Endothelial cell of umbilical vein (primary cell): ENCODE results near the gene FSTL4. TPM values are rescaled to one million over a fixed set of nuclear protein-coding genes. Genes with fewer than 3 reads are reported as not detected.

Experiments used
- BruUV-seq: library from RNA; stranded (reverse); fragments of 400-500 nt; replicated peaks from 2 replicates; lab custom pipeline; 2021; lab: Mats Ljungman, UMichigan
- CTCF ChIA-PET: fragments of 300-600, 350-600 bp; sonication (Branson Sonifier 250); formaldehyde crosslinking; loops from one replicate; lab custom pipeline; 2021; ENCODE audit warnings: antibody characterized with exemption, inconsistent platforms; lab: Charles Lee
- POLR2A ChIA-PET: fragments of 300-600, 350-600 bp; sonication (Branson Sonifier 250); formaldehyde crosslinking; loops from one replicate; lab custom pipeline; 2021; ENCODE audit warnings: antibody characterized with exemption, inconsistent platforms; lab: Charles Lee
- DNase-seq: peaks from one replicate; pipeline ENCODE4 v3.0.0-alpha.2; 2011; ENCODE audit warnings: low read depth, low spot score
- FAIRE-seq: peaks from 2 replicates; lab custom pipeline; 2011; peaks lifted over from hg19 to GRCh38; lab: Jason Lieb, UNC
- H2AFZ ChIP-seq: 2 replicates; pipeline ENCODE4 v1.6.0; 2012; ENCODE audit warnings: low read depth, low read length, control low read depth, inconsistent platforms
- H3K27ac ChIP-seq: 2 replicates; pipeline ENCODE4 v1.5.1; 2011; ENCODE audit warnings: low read depth, mild to moderate bottlenecking, control low read depth, low read length, moderate library complexity; ENCODE audit not compliant: insufficient read depth
- H3K27me3 ChIP-seq, 2 experiments: 2 replicates each; pipeline versions ENCODE4 v1.6.0 to v1.6.1; 2011; ENCODE audit warnings: low read length in 2 of 2, mixed read lengths in 1 of 2; ENCODE audit not compliant: control insufficient read depth in 2 of 2, insufficient read depth in 2 of 2
- H3K36me3 ChIP-seq, 2 experiments: 2 replicates in 1 of 2; 3 replicates in 1 of 2; pipeline ENCODE4 v1.5.1; 2011; ENCODE audit warnings: low read length in 2 of 2, mild to moderate bottlenecking in 1 of 2, moderate library complexity in 1 of 2; ENCODE audit not compliant: control insufficient read depth in 2 of 2, insufficient read depth in 2 of 2; ENCODE audit errors: extremely low read depth in 1 of 2
- H3K4me1 ChIP-seq: 3 replicates; pipeline ENCODE4 v1.5.1; 2011; ENCODE audit warnings: mild to moderate bottlenecking, low read length; ENCODE audit not compliant: control insufficient read depth, insufficient read depth; ENCODE audit errors: extremely low read depth
- H3K4me2 ChIP-seq: 2 replicates; pipeline ENCODE4 v1.6.1; 2011; ENCODE audit warnings: low read length, control low read depth, mixed read lengths; ENCODE audit not compliant: insufficient read depth
- H3K4me3 ChIP-seq, 3 experiments: fragments of 200-600 bp in 1 of 3; sonication (generic), shearing (Covaris generic) in 1 of 3; replicated peaks in 1 of 3; 2 replicates each; pipeline ENCODE4 v1.5.1; 2011 to 2016; ENCODE audit warnings: control low read depth in 3 of 3, low read length in 3 of 3, mild to moderate bottlenecking in 2 of 3, inconsistent platforms in 1 of 3, low read depth in 1 of 3, moderate library complexity in 1 of 3; ENCODE audit not compliant: insufficient read depth in 1 of 3
- H3K79me2 ChIP-seq: 2 replicates; pipeline ENCODE4 v1.6.0; 2012; ENCODE audit warnings: low read length, inconsistent platforms; ENCODE audit not compliant: control insufficient read depth, insufficient read depth
- H3K9ac ChIP-seq: replicated peaks from 2 replicates; pipeline ENCODE3; 2011; ENCODE audit warnings: low read length, control low read depth; ENCODE audit not compliant: insufficient read depth; ENCODE audit errors: extremely low read depth
- H3K9me1 ChIP-seq: replicated peaks from 3 replicates; pipeline ENCODE4 v1.6.0; 2011; ENCODE audit warnings: mild to moderate bottlenecking, low read length; ENCODE audit not compliant: control insufficient read depth, insufficient read depth; ENCODE audit errors: extremely low read depth
- H3K9me3 ChIP-seq: replicated peaks from 2 replicates; pipeline ENCODE4 v1.5.1; 2012; ENCODE audit warnings: low read length, inconsistent platforms; ENCODE audit not compliant: control insufficient read depth, insufficient read depth
- H4K20me1 ChIP-seq: replicated peaks from 2 replicates; pipeline ENCODE3; 2011; ENCODE audit warnings: mild to moderate bottlenecking, low read length; ENCODE audit not compliant: control insufficient read depth, insufficient read depth; ENCODE audit errors: extremely low read depth
- EZH2 ChIP-seq: IDR thresholded peaks from 2 replicates; pipeline ENCODE4 v1.6.1; 2012; ENCODE audit warnings: borderline replicate concordance, low read depth, mild to moderate bottlenecking, moderate library complexity, low read length, inconsistent platforms; ENCODE audit not compliant: severe bottlenecking
- FOS ChIP-seq: IDR thresholded peaks from 2 replicates; pipeline ENCODE4 v1.6.1; 2011; ENCODE audit warnings: mild to moderate bottlenecking, low read length, moderate library complexity, borderline replicate concordance; ENCODE audit not compliant: insufficient read depth
- GATA2 ChIP-seq: IDR thresholded peaks from 2 replicates; pipeline ENCODE4 v1.7.0; 2011; ENCODE audit warnings: low read depth, mild to moderate bottlenecking, moderate library complexity, mixed read lengths, low read length; ENCODE audit not compliant: insufficient read length, insufficient read depth
- JUN ChIP-seq: IDR thresholded peaks from 2 replicates; pipeline ENCODE4 v1.6.1; 2011; ENCODE audit warnings: borderline replicate concordance, low read depth; ENCODE audit not compliant: insufficient read length, insufficient read depth
- MAX ChIP-seq: IDR thresholded peaks from 2 replicates; pipeline ENCODE4 v1.6.1; 2011; ENCODE audit not compliant: insufficient read depth, insufficient read length
- MYC ChIP-seq: IDR thresholded peaks from one replicate; pipeline ENCODE4 v1.6.1; 2011; ENCODE audit warnings: mild to moderate bottlenecking, low read depth, low read length
- POLR2A ChIP-seq: IDR thresholded peaks from 2 replicates; pipeline ENCODE4 v1.6.1; 2012; ENCODE audit warnings: low read depth, mild to moderate bottlenecking, control low read depth, low read length
- POLR2AphosphoS5 ChIP-seq: IDR thresholded peaks from 2 replicates; pipeline ENCODE4 v1.6.1; 2012; ENCODE audit warnings: low read depth, mild to moderate bottlenecking, control low read depth, low read length, moderate library complexity; ENCODE audit not compliant: insufficient read depth
- dilution Hi-C: fragments of 300-500 bp; cut with MboI; formaldehyde crosslinking; loops from one replicate; pipeline ENCODE4 v1.15.0; 2019; ENCODE audit warnings: low sequenced_read_pairs; ENCODE audit not compliant: extremely low pct_ligation_motif_present
- intact Hi-C: fragments of 100-400 bp; cut with micrococcal nuclease; formaldehyde crosslinking; loops from one replicate; pipeline ENCODE4 v1.10.0; 2022
- polyA plus RNA-seq, 4 experiments: library from polyadenylated mRNA; depleted of rRNA in 3 of 4; stranded (reverse) in 3 of 4; unstranded in 1 of 4; fragments of >200 nt; gene quantifications; 2 replicates each; pipeline versions ENCODE4 v1.2.1 to v1.2.3, GENCODE V29; 2011 to 2012; ENCODE audit warnings: missing spikeins in 1 of 4
- total RNA-seq: library from RNA; stranded (reverse); gene quantifications from 2 replicates; pipeline ENCODE4 v1.2.3, GENCODE V29; 2021
- TF ChIP-seq, protein P1 (sequence below), 2 donors: IDR thresholded peaks; 1 replicate in 1 of 2; 2 replicates in 1 of 2; pipeline ENCODE4 v1.5.1; 2011; ENCODE audit warnings: low read length in 2 of 2, mild to moderate bottlenecking in 2 of 2, moderate library complexity in 2 of 2, control low read depth in 1 of 2, inconsistent platforms in 1 of 2, low read depth in 1 of 2; ENCODE audit not compliant: insufficient read depth in 1 of 2; ENCODE audit errors: extremely low read depth in 1 of 2

Gene FSTL4
- total and polyA plus RNA-seq, 2 donors (not counting 3 experiments of a cell fraction or from before 2014, with no cell fraction given), result 0.18 TPM; not detected in 1

GRCh38 chr5:133581348-133581747, 31.0 kb downstream of the FSTL4 start:
- FAIRE-seq, result no peak
- CTCF ChIA-PET, result no interaction called here

More at GRCh38 chr5:133581348-133581747, 31.0 kb downstream of the FSTL4 start:
- TF ChIP-seq POLR2AphosphoS5, result no peak
- TF ChIP-seq JUN, result no peak
- TF ChIP-seq MAX, result no peak
- TF ChIP-seq EZH2, result no peak
- no peak for TF ChIP-seq FOS
- TF ChIP-seq GATA2, result no peak
- TF ChIP-seq POLR2A, result no peak
- no peak for TF ChIP-seq MYC
- TF ChIP-seq, protein P1, sequence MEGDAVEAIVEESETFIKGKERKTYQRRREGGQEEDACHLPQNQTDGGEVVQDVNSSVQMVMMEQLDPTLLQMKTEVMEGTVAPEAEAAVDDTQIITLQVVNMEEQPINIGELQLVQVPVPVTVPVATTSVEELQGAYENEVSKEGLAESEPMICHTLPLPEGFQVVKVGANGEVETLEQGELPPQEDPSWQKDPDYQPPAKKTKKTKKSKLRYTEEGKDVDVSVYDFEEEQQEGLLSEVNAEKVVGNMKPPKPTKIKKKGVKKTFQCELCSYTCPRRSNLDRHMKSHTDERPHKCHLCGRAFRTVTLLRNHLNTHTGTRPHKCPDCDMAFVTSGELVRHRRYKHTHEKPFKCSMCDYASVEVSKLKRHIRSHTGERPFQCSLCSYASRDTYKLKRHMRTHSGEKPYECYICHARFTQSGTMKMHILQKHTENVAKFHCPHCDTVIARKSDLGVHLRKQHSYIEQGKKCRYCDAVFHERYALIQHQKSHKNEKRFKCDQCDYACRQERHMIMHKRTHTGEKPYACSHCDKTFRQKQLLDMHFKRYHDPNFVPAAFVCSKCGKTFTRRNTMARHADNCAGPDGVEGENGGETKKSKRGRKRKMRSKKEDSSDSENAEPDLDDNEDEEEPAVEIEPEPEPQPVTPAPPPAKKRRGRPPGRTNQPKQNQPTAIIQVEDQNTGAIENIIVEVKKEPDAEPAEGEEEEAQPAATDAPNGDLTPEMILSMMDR (IDR thresholded peaks at IDR 0.05; ENCODE audit: extremely low read depth in 1 of 2, insufficient read depth in 1 of 2, low read depth in 1 of 2, low read length in 2 of 2), result no peak
- H3K4me3 ChIP-seq, result no peak overlapping the region
- H3K36me3 ChIP-seq, result no peaks in the 10 kb centered on the region
- DNase-seq, result no peak
- no peak overlapping the region for H3K9ac ChIP-seq
- H2AFZ ChIP-seq, result no peak overlapping the region
- no peaks in the 10 kb centered on the region for H3K79me2 ChIP-seq
- H3K9me3 ChIP-seq, result no peaks in the 10 kb centered on the region
- POLR2A ChIA-PET, result no interaction called here
- intact Hi-C loops (no loop called here), dilution Hi-C loops (no loop called here)
- H3K27me3 ChIP-seq, result no peaks in the 10 kb centered on the region
- H3K27ac ChIP-seq, result no peak overlapping the region
- no TSS peak for BruUV-seq
- H4K20me1 ChIP-seq, result no peaks in the 10 kb centered on the region
- no peaks in the 10 kb centered on the region for H3K4me1 ChIP-seq
- no peaks in the 10 kb centered on the region for H3K9me1 ChIP-seq
- H3K4me2 ChIP-seq, result no peak overlapping the region
